HCT116 (cell line): ENCODE data around the gene ARHGAP42. TPM values are rescaled to one million over a fixed set of nuclear protein-coding genes. Genes with fewer than 3 reads are reported as not detected.

Source experiments
- ATAC-seq: fragments of 200-7000 bp; cut with Tn5 transposase; 2 replicates; pipeline ENCODE4 v1.9.1; 2020; ENCODE audit warnings: mild to moderate bottlenecking, moderate library complexity
- BruUV-seq: library from RNA; stranded (reverse); fragments of 400-500 nt; replicated peaks from 2 replicates; lab custom pipeline; 2021; lab: Mats Ljungman, UMichigan
- CTCF ChIA-PET: fragments of 300-600 bp; sonication (Branson Sonifier 250); formaldehyde crosslinking; loops from one replicate; lab custom pipeline; 2021; ENCODE audit warnings: antibody characterized with exemption; lab: Charles Lee
- POLR2A ChIA-PET: fragments of 300-600, 350-600 bp; sonication (Branson Sonifier 250); formaldehyde crosslinking; loops from one replicate; lab custom pipeline; 2021; ENCODE audit warnings: antibody characterized with exemption; lab: Charles Lee
- RAD21 ChIA-PET, 2 experiments: fragments of 300-600 bp; sonication (Branson Sonifier 250); formaldehyde crosslinking; loops; one replicate each; lab custom pipeline; 2023; ENCODE audit warnings: low total read pairs in 2 of 2; ENCODE audit not compliant: uncharacterized antibody in 2 of 2, unreplicated experiment in 2 of 2, low non-redundant PET in 1 of 2; lab: Charles Lee
- DNase-seq: peaks from one replicate; pipeline ENCODE4 v3.0.0-alpha.2; 2010; ENCODE audit warnings: low read depth, low spot score
- H2AFZ ChIP-seq: fragments of 200-600 bp; shearing (Covaris generic), sonication (generic); 2 replicates; pipeline ENCODE4 v1.6.1; 2017; ENCODE audit warnings: low read depth, mixed run types, mixed read lengths, antibody characterized with exemption, low read length; ENCODE audit not compliant: poor library complexity, severe bottlenecking
- H3K27ac ChIP-seq: 2 replicates; pipeline ENCODE4 v1.5.1; 2012; ENCODE audit warnings: low read depth, low read length
- H3K27me3 ChIP-seq: fragments of 200-600 bp; sonication (generic); 2 replicates; pipeline ENCODE4 v1.6.1; 2016; ENCODE audit warnings: mixed run types, low read length, mixed read lengths; ENCODE audit not compliant: insufficient read depth
- H3K36me3 ChIP-seq, 2 experiments: fragments of 200-500 bp in 1 of 2; fragments of 200-600 bp in 1 of 2; sonication (Bioruptor generic) in 1 of 2; sonication (generic) in 1 of 2; 2 replicates each; pipeline versions ENCODE4 v1.5.1 to v1.6.1; 2014 to 2016; ENCODE audit warnings: low read length in 2 of 2, inconsistent platforms in 1 of 2, mixed read lengths in 1 of 2, mixed run types in 1 of 2; ENCODE audit not compliant: insufficient read depth in 2 of 2, control insufficient read depth in 1 of 2
- H3K4me1 ChIP-seq, 2 experiments: fragments of 200-600 bp in 1 of 2; sonication (generic) in 1 of 2; 2 replicates each; pipeline versions ENCODE4 v1.5.1 to v1.6.1; 2012 to 2017; ENCODE audit warnings: low read length in 2 of 2, inconsistent platforms in 1 of 2, mild to moderate bottlenecking in 1 of 2, mixed read lengths in 1 of 2, mixed run types in 1 of 2, moderate library complexity in 1 of 2; ENCODE audit not compliant: insufficient read depth in 2 of 2, control insufficient read depth in 1 of 2
- H3K4me2 ChIP-seq: fragments of 200-600 bp; sonication (generic); 2 replicates; pipeline ENCODE4 v1.6.1; 2017; ENCODE audit warnings: mixed run types, low read length, mixed read lengths
- H3K4me3 ChIP-seq, 2 experiments: fragments of 200-600 bp in 1 of 2; sonication (generic) in 1 of 2; replicated peaks in 1 of 2; 2 replicates each; pipeline ENCODE4 v1.5.1; 2011 to 2016; ENCODE audit warnings: low read length in 2 of 2, control low read depth in 1 of 2, low read depth in 1 of 2, mild to moderate bottlenecking in 1 of 2, mixed read lengths in 1 of 2, mixed run types in 1 of 2
- H3K79me2 ChIP-seq: fragments of 200-600 bp; sonication (generic); 2 replicates; pipeline ENCODE4 v1.6.1; 2017; ENCODE audit warnings: mild to moderate bottlenecking, mixed run types, low read length, moderate library complexity, mixed read lengths; ENCODE audit not compliant: insufficient read depth
- H3K9ac ChIP-seq: fragments of 200-600 bp; sonication (generic); 2 replicates; pipeline ENCODE4 v1.6.1; 2016; ENCODE audit warnings: low read length, mixed read lengths
- H3K9me2 ChIP-seq: fragments of 200-600 bp; sonication (generic), shearing (Covaris generic); 2 replicates; pipeline ENCODE4 v1.6.1; 2017; ENCODE audit warnings: mixed run types, mild to moderate bottlenecking, moderate library complexity; ENCODE audit not compliant: insufficient read depth
- H3K9me3 ChIP-seq, 2 experiments: fragments of 200-500 bp in 1 of 2; fragments of 200-600 bp in 1 of 2; sonication (Bioruptor generic) in 1 of 2; sonication (generic) in 1 of 2; 2 replicates each; pipeline ENCODE4 v1.6.1; 2014 to 2017; ENCODE audit warnings: low read length in 2 of 2, mixed read lengths in 2 of 2, inconsistent platforms in 1 of 2, low read depth in 1 of 2, mild to moderate bottlenecking in 1 of 2, mixed run types in 1 of 2, moderate library complexity in 1 of 2; ENCODE audit not compliant: control insufficient read depth in 1 of 2, insufficient read depth in 1 of 2
- H4K20me1 ChIP-seq: fragments of 200-600 bp; sonication (generic), shearing (Covaris generic); 2 replicates; pipeline ENCODE4 v1.6.1; 2017; ENCODE audit warnings: mixed run types, mild to moderate bottlenecking, moderate library complexity; ENCODE audit not compliant: insufficient read depth
- CBX3 ChIP-seq: IDR thresholded peaks from 2 replicates; pipeline ENCODE4 v1.6.1; 2012; ENCODE audit warnings: low read depth
- CEBPB ChIP-seq: IDR thresholded peaks from 2 replicates; pipeline ENCODE4 v1.6.1; 2012; ENCODE audit warnings: low read depth
- CTCF ChIP-seq, 3 experiments: fragments of 200-600 bp in 1 of 3; sonication (generic) in 1 of 3; IDR thresholded peaks in 2 of 3; conservative IDR thresholded peaks in 1 of 3; 2 replicates each; pipeline ENCODE4 v1.5.1; 2012 to 2017; ENCODE audit warnings: low read depth in 2 of 3, low read length in 2 of 3, antibody characterized with exemption in 1 of 3, borderline replicate concordance in 1 of 3, control low read depth in 1 of 3, mild to moderate bottlenecking in 1 of 3, mixed read lengths in 1 of 3, mixed run types in 1 of 3, moderate library complexity in 1 of 3; ENCODE audit not compliant: insufficient read depth in 1 of 3
- EGR1 ChIP-seq: IDR thresholded peaks from 2 replicates; pipeline ENCODE4 v1.6.1; 2012; ENCODE audit warnings: low read depth
- EZH2 ChIP-seq: fragments of 200-600 bp; sonication (generic); IDR thresholded peaks from 2 replicates; pipeline ENCODE4 v1.6.1; 2017; ENCODE audit warnings: antibody characterized with exemption, mixed run types
- EZH2phosphoT487 ChIP-seq: fragments of 200-600 bp; IDR thresholded peaks from 2 replicates; pipeline ENCODE4 v1.6.1; 2018; ENCODE audit warnings: antibody characterized with exemption, borderline replicate concordance
- FOSL1 ChIP-seq: IDR thresholded peaks from 2 replicates; pipeline ENCODE4 v1.6.1; 2012; ENCODE audit warnings: low read depth
- JUND ChIP-seq: IDR thresholded peaks from 2 replicates; pipeline ENCODE4 v1.6.1; 2012
- POLR2A ChIP-seq: IDR thresholded peaks from 2 replicates; pipeline ENCODE4 v1.7.0; 2011; ENCODE audit warnings: borderline replicate concordance; ENCODE audit not compliant: insufficient read depth, insufficient read length; ENCODE audit errors: extremely low read depth
- POLR2AphosphoS5 ChIP-seq: IDR thresholded peaks from 2 replicates; pipeline ENCODE4 v1.6.1; 2011; ENCODE audit warnings: mild to moderate bottlenecking, low read depth, low read length, moderate library complexity
- RAD21 ChIP-seq: IDR thresholded peaks from 2 replicates; pipeline ENCODE4 v1.6.1; 2012; ENCODE audit warnings: low read depth, mild to moderate bottlenecking
- SP1 ChIP-seq: IDR thresholded peaks from 2 replicates; pipeline ENCODE4 v1.6.1; 2012; ENCODE audit warnings: low read depth
- SRF ChIP-seq: IDR thresholded peaks from 2 replicates; pipeline ENCODE4 v1.6.1; 2012; ENCODE audit warnings: low read depth
- ZNF274 ChIP-seq: fragments of 200-500 bp; sonication (Bioruptor generic); IDR thresholded peaks from 2 replicates; pipeline ENCODE4 v1.6.1; 2014; ENCODE audit warnings: mild to moderate bottlenecking, low read depth, low read length, inconsistent platforms
- intact Hi-C: fragments of 100-400 bp; cut with micrococcal nuclease; formaldehyde crosslinking; loops from 2 replicates; pipeline ENCODE4 v1.10.0; 2022
- total RNA-seq: library from RNA; stranded (reverse); gene quantifications from one replicate; pipeline ENCODE4 v1.2.1, GENCODE V29; 2021; ENCODE audit not compliant: unreplicated experiment

Gene ARHGAP42
- total RNA-seq, 1 experiment from 2014 or later: 12.3 TPM

GRCh38 chr11:100914415-100915110 is 227.5 kb downstream of the ARHGAP42 start:
- intact Hi-C loops: no loop called here
- H3K36me3 ChIP-seq: no peaks in the 10 kb centered on the region
- H3K9me3 ChIP-seq: no peaks in the 10 kb centered on the region
- TF ChIP-seq CTCF (IDR thresholded peaks at IDR 0.05 in 2 of 3, conservative IDR thresholded peaks at IDR 0.05 in 1 of 3; ENCODE audit: borderline replicate concordance in 1 of 3, insufficient read depth in 1 of 3, low read depth in 2 of 3, low read length in 2 of 3): no peak
- TF ChIP-seq ZNF274: no peak
- no peak for TF ChIP-seq RAD21
- no peak for TF ChIP-seq EGR1
- TF ChIP-seq EZH2: no peak
- no peak for TF ChIP-seq SP1
- TF ChIP-seq CEBPB: no peak
- no peak for TF ChIP-seq EZH2phosphoT487
- TF ChIP-seq FOSL1: no peak
- TF ChIP-seq POLR2AphosphoS5: no peak
- TF ChIP-seq JUND: no peak
- TF ChIP-seq CBX3: no peak
- TF ChIP-seq POLR2A: no peak
- TF ChIP-seq SRF: no peak
- TF ChIP-seq, all 23 proteins: peak for 0
- POLR2A ChIA-PET: no interaction called here
- H3K9me2 ChIP-seq: no peaks in the 10 kb centered on the region
- H3K4me2 ChIP-seq: no peak overlapping the region
- H2AFZ ChIP-seq: no peak overlapping the region
- no peaks in the 10 kb centered on the region for H3K27me3 ChIP-seq
- H3K27ac ChIP-seq: no peak overlapping the region
- CTCF ChIA-PET: no interaction called here
- ATAC-seq (no peak), DNase-seq (no peak)
- H3K4me3 ChIP-seq: no peak overlapping the region
- no peaks in the 10 kb centered on the region for H4K20me1 ChIP-seq
- H3K79me2 ChIP-seq: no peaks in the 10 kb centered on the region
- H3K9ac ChIP-seq: no peak overlapping the region
- BruUV-seq: no TSS peak
- H3K4me1 ChIP-seq: no peaks in the 10 kb centered on the region
- RAD21 ChIA-PET: no interaction called here
